Measurements from ENCODE around the gene KIF1A.

Gene KIF1A

DNA sequence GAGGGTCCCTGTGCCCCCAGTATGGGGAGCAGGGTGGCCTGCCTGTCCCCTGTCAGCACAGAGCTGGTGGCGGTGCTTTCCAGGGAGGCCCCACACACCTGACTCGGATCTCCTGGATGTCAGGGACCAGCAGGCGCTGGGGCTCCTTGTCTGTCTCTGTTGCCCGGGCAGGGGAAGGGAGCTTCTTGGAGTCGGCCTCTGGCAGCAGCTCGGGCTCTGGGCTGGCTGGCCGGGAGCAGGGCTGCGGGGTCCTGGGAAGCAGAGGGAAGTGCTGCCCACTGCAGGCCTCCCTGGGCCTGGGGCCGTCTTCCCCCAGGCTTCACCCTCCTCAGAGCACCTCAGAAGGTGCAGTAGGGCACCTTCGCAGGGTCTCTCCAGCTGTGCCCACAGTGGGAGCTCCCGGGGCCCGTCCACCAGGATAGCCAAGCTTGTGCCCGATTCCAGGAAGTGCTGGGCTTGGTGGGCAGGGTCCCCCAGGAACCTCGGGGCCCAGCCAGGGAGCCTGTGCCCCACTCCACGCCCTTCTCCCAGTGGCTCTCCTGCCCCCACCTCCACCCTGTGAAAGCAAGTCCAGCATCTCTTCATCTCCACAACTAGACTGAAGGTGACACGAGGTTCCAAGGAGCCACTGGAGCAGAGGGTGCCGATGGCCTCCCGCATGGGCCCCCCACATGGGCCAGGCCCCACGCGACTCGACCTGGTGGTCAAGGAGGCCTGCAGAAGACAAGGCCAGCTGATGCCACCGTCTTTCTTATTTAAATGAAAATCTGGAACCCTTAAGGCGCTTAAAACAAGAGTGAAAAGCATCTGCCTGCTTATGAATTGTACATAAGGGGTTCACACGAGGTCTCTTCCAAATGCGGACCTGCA is 100.1 kb downstream of the KIF1A start:
- DNase-seq (ENCODE audit: low spot score), result no peak

DNA sequence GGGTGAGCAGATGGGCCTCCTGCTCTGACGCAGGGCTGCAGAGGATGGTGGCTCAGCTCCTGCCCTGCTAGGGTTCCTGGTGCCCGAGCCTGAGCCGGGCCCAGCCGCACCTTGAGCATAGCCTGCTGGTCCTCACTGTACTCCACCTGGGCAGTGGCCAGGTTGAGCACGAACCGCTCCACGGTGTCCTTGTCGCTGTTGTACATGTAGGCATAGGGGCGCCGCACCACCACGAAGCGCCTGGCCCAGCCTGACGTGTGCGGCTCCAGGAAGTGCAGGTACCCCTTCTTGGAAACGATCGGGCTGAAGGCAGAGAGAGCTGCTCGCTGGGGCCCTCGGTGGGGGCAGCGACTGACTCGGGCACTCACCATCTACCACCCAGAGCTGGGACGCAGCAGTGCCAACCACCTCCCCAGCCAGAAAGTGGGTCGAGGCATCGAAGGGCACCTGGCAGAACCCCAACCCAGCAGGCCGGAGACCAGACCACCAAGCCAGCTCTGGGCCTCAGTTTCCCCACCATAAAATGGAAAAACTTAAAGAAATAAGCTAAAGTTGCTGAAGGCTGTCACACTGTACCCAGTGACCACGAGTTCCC is 101.0 kb downstream of the KIF1A start:
- no peak for DNase-seq (ENCODE audit: low spot score)

DNA sequence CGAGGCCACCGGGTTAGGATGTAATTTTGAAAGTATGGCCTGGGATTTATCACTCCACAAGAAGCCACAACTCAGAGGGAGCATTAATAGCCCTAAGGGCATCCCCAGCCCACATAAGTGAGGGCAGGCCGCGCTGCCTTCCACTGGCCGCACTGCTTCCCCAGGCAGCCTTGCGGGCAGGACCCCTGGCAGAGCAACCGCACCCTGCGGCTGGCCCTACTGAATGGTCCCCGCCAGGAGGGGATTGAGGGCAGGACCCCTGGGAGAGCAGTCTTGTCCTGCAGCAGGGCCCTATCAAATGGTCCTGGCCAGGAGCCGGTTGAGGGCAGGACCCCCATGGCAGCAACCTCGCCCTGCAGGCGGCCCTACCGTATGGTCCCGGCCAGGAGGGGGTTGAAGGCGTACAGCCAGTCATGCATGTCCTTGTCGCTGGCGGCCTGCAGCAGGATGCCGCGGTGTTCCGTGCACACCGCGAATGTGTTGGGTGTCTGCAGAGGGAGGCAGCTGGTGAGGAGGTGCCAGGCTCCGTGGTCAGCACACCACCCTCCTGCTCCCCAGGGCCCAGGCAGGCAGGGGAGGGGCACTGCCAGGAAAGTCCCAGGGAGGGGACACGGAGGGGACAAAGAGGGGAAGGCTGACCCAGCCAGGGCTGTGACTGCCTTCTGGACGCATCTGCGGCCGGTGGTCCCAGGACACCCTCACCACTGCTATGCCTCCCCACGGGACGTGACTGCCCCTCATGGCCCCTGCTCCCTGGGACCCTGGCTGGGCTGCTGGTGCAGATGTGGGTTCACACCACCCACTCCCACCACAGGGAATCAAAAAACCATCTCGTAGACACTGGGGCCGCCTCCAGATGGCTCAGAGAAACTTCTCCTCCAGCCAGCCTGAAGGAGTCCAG is 102.1 kb downstream of the KIF1A start:
- no peak for DNase-seq (ENCODE audit: low spot score)

DNA sequence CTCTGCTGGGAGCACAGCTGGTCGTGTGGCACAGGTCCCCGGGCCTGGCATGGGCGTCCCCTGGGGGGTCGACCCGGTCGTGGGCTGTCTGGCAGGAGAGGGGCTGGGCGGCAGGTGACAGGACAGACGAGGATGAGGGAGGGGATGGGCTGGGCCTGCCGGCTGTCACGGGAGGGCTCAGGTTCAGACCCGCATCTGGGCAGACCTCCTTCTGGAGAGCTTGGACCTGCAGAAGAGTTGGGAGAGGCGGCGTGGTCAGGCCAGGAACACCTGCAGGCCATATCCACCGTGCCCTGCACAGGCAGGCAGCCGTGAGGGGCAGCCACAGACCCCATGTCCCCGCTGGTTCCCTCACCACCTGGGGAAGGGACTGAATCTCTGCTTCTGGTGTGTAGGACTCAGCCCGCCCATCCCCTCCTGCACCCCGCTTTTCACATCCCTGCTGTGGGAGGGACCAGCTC is 102.8 kb downstream of the KIF1A start:
- DNase-seq (ENCODE audit: low spot score), result no peak

DNA sequence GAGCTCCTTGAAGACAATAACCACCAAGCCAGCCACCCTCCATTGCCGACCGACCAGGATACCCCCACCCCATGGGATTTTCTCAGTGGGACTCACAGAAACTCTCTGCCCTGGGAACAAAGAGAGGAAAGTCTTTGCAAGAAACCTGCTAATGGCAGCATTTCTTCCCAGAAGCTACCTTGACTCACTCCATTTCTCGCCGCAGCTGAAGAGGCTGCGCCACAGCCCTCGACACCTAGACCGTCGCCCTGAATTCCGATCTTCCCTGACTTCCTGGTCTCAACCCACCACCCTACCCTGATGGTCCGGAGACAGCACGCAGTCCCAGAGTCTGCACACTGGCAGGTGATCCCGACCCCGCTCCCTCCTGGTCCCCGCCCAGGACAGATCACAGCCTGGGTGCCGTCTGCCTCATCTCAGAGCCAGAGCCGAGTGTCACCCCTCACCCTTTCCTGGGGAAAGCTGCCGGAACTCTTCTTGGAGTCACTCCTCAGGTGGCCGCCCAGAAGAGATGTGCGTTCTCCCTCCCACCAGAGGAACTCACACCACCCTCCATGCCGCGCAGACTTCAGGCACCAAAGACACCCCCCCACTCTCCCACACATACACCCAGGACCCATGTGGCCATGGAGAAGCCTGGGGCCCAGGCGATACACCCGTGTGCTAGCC is 103.8 kb downstream of the KIF1A start:
- DNase-seq (ENCODE audit: low spot score), result no peak

DNA sequence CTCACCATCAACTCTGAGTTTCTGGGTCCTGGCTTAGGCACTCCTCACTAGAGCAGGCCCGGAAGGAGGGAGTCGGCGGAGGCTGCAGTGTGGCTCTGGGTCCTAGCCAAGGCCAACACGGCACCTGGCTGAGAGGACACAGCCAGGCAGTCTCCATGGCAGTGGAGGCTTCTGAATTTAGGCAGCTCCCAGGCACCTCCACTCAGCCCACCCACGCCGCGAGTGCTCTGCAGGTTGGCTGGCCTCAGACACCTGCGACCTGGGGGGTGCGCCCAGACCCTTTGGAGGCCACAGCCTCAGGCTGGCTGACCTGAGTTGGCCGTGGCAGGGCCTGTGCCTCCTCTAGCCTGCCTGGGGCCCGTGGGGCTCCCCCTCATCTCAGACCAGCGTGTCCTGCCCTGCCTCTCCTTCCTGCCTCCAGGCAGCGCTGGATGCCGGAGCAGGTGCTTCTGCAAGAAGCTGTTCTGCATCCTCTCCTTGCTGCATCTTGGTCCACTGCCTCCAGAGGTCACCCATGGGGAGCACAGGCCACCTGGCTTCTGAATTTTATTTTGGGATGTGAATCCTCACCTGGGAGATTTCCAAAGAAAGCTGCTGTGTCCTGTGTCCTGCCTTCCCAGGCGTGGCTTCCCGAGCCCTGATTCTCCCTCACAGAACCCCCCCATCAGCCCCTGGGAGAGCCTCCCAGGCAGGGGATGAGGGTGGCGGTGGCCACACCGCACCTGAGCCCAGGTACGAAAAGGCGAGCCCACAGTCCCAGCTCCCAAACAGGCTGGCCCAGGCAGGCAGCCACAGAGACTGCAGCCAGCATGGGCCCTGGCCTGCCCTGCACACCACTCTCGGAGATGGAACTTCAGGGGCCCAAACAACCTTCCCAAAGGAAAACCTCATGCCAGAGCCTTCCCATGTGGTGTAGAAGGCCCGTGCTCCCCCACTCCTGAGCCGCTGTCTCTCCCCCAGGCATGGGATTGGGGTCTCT is 105.0 kb downstream of the KIF1A start:
- no peak for DNase-seq (ENCODE audit: low spot score)

DNA sequence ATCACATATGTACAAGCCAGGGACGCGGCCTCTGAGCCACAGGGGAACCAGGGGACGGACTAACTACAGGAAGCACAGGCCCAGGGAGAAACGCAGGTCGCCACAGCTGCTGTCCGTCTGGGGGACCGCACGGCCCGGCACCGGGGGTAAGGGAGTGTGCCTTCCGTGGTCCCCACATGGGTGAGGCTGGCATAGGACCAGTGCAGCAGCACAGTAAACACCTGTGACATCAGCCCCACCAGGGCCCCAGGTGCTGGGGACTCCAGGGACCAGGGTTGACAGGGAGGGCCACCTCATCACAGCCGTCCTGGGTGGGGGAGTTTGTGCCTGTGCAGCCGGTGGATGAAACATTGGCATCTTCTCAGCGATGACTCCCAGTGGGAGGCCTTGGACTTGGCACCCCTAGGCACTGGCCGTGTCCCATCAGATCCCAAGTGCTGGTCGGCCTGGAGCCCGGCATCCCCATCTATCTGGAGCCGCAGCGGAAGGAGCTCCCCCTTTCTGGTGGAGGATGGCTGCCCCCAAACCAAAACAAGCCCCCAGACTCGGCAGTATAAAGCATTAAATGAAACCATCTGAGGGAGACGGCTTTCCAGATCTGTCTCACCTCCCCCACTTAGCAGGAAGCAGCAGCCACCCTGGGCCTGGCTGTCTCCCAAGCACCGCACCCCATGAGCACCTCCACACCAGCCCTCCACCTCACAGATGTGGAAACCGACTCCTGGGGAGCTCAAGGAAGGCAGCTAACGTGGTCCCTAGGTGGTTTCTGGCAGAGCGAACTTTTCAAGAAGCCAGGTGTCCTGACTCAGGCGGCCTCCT is 105.9 kb downstream of the KIF1A start:
- no peak for DNase-seq (ENCODE audit: low spot score)

DNA sequence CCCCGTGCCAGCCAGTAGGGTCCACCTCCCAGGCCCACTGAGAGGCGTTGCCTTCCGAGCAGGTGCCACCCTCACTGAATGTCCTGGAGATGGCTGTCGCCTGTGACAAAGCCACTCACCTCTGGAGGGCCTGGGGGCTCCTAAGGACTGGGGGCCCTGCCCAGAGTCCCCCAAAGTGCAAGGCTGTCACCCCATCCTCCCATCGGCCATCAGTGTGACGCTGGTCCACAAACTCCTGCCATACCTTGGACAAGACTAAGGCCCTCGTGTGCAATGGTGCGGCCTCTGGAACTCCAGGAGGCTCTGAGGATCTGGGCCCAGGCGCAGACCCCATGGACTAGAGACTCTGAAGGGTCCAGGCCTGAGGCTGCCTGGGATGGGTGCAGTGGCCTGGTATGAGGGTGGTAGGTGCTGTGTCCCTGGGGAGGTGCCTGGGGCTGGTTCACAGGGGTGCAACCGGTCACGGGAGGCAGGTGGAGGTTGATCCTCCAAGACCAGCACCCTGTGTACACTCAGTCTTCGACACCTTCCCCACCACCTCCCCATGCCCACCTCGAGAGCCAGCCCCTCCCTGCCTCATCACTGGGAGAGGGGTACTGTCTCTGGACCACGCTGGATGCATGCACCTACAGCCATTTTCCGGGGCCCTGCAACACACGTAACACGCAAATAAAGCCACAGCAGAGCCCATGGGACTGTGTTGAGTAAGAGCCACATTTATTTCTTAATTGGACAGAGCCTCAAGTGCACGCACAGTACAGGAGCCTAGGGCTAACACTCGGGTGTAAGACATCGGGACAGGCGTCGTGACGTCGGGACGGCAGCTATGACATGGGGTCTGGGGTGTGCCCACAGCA is 106.7 kb downstream of the KIF1A start:
- no peak for DNase-seq (ENCODE audit: low spot score)

DNA sequence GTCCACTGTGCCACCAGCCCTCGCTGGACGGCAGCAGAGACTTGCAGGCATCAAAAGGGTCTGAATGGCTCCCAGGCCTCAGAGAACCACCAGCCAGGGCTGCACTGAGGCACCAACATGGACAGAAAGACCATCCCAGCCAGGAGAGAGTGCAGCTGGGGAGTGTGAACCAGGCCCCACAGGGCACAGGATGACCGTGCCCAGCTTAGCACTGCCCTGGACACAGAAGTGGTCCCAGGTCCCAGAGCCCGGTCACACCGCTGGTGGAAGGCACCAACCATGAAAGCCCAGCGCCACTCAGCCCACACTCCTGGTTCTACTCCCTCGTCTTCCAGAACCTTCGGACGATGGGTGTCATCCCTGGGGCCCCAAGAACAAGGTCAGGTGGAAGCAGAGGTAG is 107.9 kb downstream of the KIF1A start:
- no peak for DNase-seq (ENCODE audit: low spot score)

DNA sequence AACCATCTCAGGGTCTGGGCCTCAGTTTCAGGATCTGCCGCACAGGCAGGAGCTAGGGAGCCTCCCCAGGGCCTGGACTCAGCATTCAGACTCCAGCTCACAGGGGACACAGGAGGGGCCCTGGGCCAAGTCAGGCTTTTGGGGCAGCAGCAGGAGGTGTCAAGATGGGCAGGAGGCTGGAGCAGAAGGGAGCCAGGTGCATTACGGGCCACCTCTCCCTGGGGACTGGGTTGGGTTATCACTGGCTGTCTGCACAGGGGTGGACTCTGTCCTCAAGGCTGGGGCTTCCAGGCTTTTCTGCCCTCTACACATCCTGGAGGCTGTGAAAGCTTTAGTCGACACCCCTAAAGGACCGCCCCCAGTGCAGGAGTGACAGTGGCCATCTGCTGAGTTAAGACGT is 108.3 kb downstream of the KIF1A start:
- DNase-seq (ENCODE audit: low spot score), result no peak

DNA sequence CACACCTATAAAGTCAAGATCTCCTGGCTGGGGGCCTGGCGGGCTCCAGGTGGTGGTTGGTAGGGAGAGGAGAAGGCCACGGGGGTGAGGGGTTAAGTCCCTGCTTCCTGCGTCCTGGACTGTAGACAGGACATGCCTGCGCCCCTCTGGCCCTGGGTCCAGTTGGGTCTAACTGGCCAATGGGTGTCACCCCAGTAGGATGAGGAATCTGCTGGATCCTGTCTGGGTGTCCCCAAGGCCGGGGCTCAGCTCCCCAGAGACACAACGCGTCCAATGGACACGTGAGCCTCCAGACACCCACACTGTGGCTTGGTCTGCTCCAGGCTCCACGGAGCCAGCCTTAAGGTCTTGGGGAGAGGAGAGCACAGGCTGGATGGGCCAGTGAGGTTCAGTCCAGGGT is 108.7 kb downstream of the KIF1A start:
- DNase-seq (ENCODE audit: low spot score), result no peak

DNA sequence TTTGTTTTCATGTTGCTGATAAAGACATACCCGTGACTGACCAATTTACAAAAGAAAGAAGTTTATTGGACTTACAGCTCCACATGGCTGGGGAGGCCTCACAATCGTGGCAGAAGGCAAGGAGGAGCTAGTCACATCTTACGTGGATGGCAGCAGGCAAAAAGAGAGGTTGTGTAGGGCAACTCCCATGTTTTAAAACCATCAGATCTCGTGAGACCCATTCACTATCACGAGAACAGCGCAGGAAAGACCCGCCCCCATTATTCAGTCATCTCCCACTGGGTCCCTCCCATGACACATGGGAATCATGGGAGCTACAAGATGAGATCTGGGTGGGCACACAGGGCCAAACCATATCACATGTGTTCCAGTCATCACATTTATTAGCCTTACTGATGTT is 111.6 kb downstream of the KIF1A start:
- DNase-seq (ENCODE audit: low spot score), result no peak

DNA sequence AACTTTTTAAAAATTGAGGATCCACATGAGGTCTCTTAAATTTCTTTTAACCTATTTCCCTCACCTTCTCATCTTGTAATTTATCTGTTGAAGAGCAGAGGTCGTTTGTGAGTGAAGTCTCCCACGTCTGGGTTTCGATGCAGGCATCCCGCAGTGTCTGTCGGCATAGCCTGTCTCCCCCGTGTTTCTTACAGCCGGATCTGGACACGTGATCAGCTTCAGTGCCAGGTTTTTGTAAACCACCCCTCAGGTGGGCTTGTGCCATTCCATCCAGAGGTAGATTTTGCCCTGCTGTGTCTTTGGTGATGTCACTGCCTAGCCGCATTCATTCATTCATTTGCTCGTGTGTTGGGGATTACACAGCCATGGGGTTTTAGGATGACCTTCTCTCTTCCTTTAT is 112.2 kb downstream of the KIF1A start:
- no peak for DNase-seq (ENCODE audit: low spot score)

DNA sequence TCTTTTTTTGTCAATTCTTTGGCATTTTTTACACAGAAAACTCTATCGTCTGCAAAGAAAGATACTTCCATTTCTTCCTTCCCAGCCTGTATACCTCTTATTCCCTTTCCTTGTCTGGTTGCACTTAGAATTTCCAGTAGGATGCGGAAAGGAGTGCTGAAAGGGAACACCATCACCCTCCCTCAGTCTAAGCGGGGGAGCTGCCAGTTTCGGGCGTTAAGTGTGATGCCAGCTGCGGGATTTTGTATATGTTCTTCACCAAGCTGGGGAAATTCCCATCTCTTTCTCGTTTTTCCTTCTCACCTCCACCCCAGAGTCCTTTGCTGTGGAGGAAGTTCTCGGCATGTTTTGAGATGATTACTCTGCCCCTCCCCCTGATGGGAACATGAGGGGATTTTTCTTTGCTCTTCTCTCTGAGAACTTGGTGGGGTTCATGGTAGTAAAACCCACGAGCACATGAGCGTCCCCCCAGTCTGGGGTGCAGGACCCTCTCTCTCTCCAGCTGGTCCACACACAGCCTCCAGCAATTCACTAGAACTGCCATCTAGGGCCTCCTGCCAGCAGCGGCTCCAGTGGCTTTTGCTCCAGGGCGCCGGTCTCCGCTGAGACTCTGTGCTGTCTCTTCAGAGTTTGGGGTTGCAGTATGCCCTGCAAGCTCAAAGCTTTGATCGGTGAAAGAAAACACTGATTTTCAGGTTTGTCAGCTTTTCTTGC is 112.8 kb downstream of the KIF1A start:
- no peak for DNase-seq (ENCODE audit: low spot score)

DNA sequence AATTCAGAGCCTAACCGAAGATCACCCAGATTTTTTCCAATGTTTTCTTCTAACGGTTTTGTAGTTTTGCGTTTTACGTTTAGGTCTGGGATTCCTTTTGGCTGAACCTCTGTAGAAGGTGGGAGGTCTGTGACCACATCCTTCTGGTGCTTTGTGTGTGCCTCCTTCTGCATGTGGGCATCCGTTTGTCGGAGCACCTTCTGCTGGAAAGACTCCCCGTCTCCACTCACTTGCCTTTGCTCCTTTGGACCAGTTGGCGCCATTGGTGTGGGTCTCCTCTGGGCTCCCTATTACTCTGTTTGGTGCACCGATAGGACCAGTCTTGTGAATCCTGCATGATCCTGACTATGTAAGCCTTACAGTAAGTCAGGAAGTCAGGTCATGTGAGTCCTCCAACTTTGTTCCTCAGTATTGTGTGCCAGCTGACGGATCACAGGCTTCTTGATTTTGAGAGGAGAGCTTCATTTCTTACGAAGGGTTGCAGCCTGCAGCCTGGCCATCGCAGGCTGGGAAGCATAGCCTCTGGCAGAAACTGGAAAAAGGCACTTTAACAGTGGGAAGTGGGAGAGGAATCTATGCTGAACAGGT is 114.7 kb downstream of the KIF1A start:
- no peak for DNase-seq (ENCODE audit: low spot score)

DNA sequence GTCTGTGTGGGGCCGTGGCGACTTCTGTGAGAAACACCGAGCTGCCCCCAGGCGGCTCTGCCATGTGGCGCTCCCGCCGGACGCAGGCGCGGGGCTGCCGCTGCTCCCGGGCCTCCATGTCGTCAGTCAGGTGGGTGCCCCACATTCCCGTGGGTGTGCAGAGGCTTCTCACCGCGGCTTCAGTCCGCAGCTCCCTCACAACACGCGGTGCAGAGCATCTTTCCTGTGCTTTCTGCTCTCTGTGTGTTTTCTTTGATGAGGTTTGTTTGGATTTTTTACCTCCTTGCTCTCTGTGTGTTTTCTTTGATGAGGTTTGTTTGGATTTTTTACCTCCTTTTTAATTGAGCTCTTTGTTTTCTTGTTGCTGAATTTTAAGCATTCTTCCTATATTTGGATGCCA is 115.4 kb downstream of the KIF1A start:
- DNase-seq (ENCODE audit: low spot score), result no peak

DNA sequence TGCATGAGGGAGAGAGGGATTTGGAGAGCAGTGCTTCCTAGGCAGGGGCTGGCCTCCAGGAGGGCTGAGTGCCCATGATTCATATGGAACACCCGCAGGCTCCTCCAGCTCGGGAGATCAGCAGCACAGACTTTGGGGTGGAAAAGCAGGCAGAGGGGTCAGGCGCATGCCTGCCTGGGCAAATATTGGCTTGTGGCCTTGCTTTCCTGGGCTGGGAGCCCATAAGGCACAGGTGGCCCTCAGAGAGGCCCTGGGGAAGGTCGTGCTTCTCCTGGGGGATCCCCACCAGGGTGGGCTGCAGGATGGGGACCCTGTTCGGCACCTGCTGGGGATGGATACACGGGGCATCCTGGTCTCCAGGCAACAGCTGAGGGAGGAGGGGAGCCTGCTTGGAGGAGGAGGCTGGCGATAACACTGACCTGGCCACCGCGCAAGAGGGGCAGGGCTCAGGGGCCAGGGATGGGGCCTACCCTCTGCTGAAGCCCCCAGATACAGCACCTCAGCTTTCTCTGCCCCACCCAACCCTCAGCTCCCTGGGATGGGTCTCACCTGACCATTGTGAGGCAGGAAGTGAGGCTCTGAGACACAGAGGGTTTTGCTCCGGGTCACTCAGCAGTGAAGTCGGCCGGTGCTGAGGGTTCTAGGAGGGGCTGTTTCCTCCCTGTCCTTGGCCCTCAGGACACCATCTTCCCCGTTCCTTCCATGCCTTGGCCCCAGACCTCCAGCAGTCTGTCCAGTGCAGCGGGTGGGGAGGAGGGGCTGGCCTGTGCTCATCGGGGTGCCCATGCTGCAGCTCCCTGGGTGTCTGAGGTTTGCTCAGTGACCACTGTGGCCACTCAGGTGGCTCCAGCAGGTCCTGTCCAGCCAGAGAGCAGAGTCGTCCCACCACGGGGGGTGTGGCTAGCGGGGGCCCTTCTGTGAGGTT is 116.3 kb downstream of the KIF1A start:
- no peak for DNase-seq (ENCODE audit: low spot score)

All from HuH-7.5 (cell line).